Chondrocyte (in vitro differentiated cells): ENCODE results near the gene SLC41A2. TPM values are rescaled to one million over a fixed set of nuclear protein-coding genes. Genes with fewer than 3 reads are reported as not detected.

Experiments
- DNase-seq: peaks from one replicate; pipeline ENCODE4 v3.0.0; 2021; ENCODE audit warnings: mixed read lengths, low spot score
- H3K27ac Mint-ChIP-seq: one replicate; pipeline ENCODE4 v1.8.0; 2021; ENCODE audit warnings: mild to moderate bottlenecking, moderate library complexity, mixed read lengths; ENCODE audit not compliant: unreplicated experiment
- H3K27me3 Mint-ChIP-seq: 2 replicates; pipeline ENCODE4 v1.8.0; 2021; ENCODE audit warnings: low read depth, mixed read lengths
- H3K36me3 Mint-ChIP-seq: 2 replicates; pipeline ENCODE4 v1.8.0; 2021; ENCODE audit warnings: low read depth, mixed read lengths
- H3K4me1 Mint-ChIP-seq: 2 replicates; pipeline ENCODE4 v1.8.0; 2021; ENCODE audit warnings: low read depth, mild to moderate bottlenecking, mixed read lengths
- H3K4me3 Mint-ChIP-seq: one replicate; pipeline ENCODE4 v1.8.0; 2021; ENCODE audit warnings: mild to moderate bottlenecking, moderate library complexity, mixed read lengths; ENCODE audit not compliant: unreplicated experiment
- H3K9me3 Mint-ChIP-seq: 2 replicates; pipeline ENCODE4 v1.8.0; 2021; ENCODE audit warnings: low read depth, mixed read lengths
- CTCF ChIP-seq: fragments of 200-600 bp; sonication (generic); IDR thresholded peaks from 2 replicates; pipeline ENCODE4 v1.5.0; 2021; ENCODE audit warnings: antibody characterized with exemption, mild to moderate bottlenecking, moderate library complexity
- total RNA-seq: library from RNA; stranded (reverse); gene quantifications from 3 replicates; pipeline ENCODE4 v1.2.1, GENCODE V29; 2021

The SLC41A2 gene
- total RNA-seq, 1 donor from 2014 or later, result 46.0 TPM

- DNase-seq, result no peak
- H3K9me3 Mint-ChIP-seq, result peaks cover 2% of the 10 kb centered on the region
- no peak overlapping the region for H3K27ac Mint-ChIP-seq
- H3K4me3 Mint-ChIP-seq, result no peak overlapping the region
- no peaks in the 10 kb centered on the region for H3K36me3 Mint-ChIP-seq
- peaks cover 6% of the 10 kb centered on the region for H3K4me1 Mint-ChIP-seq
- TF ChIP-seq CTCF, result no peak
- H3K27me3 Mint-ChIP-seq, result no peaks in the 10 kb centered on the region
These were observed 11.3 kb upstream of the SLC41A2 start for GRCh38 chr12:104969343-104969742.

DNA sequence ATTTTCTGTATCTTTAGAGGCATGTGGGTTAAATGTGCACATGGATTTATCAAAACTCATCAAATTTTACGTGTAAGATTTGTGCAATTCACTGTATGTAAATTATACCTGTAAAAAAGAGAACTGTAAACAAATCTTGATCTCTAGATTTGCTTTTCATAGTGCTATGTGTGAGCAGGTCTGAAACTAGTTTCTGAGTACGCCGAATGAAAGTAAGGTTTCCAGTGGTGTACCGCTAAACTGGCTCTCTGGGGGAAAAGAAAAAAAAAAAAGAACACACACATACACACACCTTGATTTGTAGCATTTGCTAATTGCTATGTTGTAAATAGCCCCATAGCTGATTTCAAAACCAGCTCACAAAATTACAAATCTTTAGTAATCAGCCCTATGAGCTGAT is 8.6 kb upstream of the SLC41A2 start:
- Mint-ChIP-seq H3K4me1 (peaks cover 6% of the 10 kb centered on the region), H3K9me3 (peaks cover 2% of the 10 kb centered on the region), H3K4me3 (no peak overlapping the region), H3K36me3 (no peaks in the 10 kb centered on the region), H3K27ac (no peak overlapping the region), H3K27me3 (no peaks in the 10 kb centered on the region)
- DNase-seq, result no peak
- TF ChIP-seq CTCF, result no peak

DNA sequence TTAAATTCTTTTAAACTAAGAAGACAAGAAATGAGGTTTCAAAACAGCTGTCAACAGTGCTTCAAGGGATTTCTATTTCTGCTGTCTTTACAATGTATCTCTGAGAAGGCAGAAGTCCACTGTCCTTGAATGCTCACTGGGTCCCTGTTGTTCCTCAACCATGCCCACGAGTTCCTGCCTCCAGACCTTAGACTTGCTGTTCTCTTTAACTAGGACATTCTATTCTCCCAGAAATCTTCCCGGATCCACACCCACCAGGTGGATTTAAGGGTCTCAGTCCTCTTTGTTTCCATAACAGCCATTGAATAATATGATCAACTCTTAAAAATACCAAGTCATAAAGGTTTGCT is 6.7 kb upstream of the SLC41A2 start:
- no peak overlapping the region for H3K27ac Mint-ChIP-seq
- H3K4me3 Mint-ChIP-seq, result no peak overlapping the region
- DNase-seq, result no peak

DNA sequence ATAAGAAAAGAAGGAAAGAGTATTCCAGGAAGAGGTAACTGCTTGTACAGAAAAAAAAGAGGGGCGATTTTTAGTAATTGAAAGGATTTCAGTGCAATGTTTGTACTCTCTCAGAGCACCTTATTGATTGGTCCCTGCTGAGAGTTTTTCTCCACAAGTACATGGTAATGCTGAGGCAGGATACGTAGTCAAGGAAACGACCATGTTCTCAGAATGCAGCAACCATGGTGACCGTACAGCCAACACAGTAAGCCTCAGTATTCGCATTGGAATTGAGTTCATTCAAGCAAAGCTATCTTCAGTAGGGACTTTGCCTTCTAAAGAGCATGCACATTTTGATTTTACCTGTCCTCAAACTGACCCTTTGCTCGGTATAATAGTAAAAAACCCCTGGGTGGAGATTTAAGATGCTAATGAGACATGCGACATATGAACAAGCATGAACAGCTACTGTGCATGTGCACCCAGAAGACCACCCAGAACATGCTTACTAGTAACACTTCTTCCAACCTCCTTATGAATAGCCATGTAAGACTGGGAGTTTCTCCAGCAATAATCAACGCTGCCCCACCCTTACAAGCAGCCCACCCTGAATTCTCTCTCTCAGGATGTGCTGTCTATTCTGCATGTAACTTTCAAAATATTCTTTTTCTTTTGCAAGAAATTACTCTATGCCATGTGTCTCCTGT is 6.2 kb upstream of the SLC41A2 start:
- Mint-ChIP-seq H3K9me3 (peaks cover 2% of the 10 kb centered on the region), H3K36me3 (no peaks in the 10 kb centered on the region), H3K4me1 (peaks cover 9% of the 10 kb centered on the region), H3K27me3 (no peaks in the 10 kb centered on the region), H3K4me3 (no peak overlapping the region), H3K27ac (no peak overlapping the region)
- TF ChIP-seq CTCF, result no peak
- no peak for DNase-seq

More for the DNA sequence above, 6.7 kb upstream of the SLC41A2 start:
- Mint-ChIP-seq H3K36me3 (no peaks in the 10 kb centered on the region), H3K27me3 (no peaks in the 10 kb centered on the region), H3K9me3 (peaks cover 2% of the 10 kb centered on the region), H3K4me1 (peaks cover 4% of the 10 kb centered on the region)
- no peak for TF ChIP-seq CTCF

- no peak for TF ChIP-seq CTCF
- Mint-ChIP-seq H3K27me3 (no peaks in the 10 kb centered on the region), H3K36me3 (no peaks in the 10 kb centered on the region)
These were observed 5.7 kb upstream of the SLC41A2 start for GRCh38 chr12:104963757-104964156.

More at GRCh38 chr12:104963757-104964156, 5.7 kb upstream of the SLC41A2 start:
- H3K9me3 Mint-ChIP-seq, result peaks cover 2% of the 10 kb centered on the region
- peaks cover 15% of the 10 kb centered on the region for H3K4me1 Mint-ChIP-seq
- H3K4me3 Mint-ChIP-seq, result no peak overlapping the region
- DNase-seq, result no peak
- H3K27ac Mint-ChIP-seq, result no peak overlapping the region
